HepG2 (cell line): Measurements from ENCODE around the gene FBXW5. TPM values are rescaled to one million over a fixed set of nuclear protein-coding genes. Genes with fewer than 3 reads are reported as not detected.
A peak's percentile ranks its signal among the peaks of the same experiment; 100 is the strongest.

ENCODE experiments used
- ATAC-seq: fragments of 200-7000 bp; cut with Tn5 transposase; 3 replicates; pipeline ENCODE4 v1.9.1; 2020; ENCODE audit warnings: mild to moderate bottlenecking, moderate library complexity
- BruUV-seq: library from RNA; stranded (reverse); fragments of 400-500 nt; replicated peaks from 2 replicates; lab custom pipeline; 2021; lab: Mats Ljungman, UMichigan
- CTCF ChIA-PET: fragments of 300-600 bp; formaldehyde crosslinking; extraction: SDS; loops from one replicate; lab custom pipeline; 2021; ENCODE audit warnings: low total read pairs, inconsistent platforms, low intra/inter-chr PET ratio; lab: Yijun Ruan, JAX
- POLR2A ChIA-PET: fragments of 350-600 bp; sonication (Branson Sonifier 250); formaldehyde crosslinking; loops from one replicate; lab custom pipeline; 2020; ENCODE audit warnings: antibody characterized with exemption, inconsistent platforms; lab: Yijun Ruan, JAX
- DNase-seq: peaks from one replicate; pipeline ENCODE4 v3.0.0-alpha.2; 2015; ENCODE audit warnings: low spot score
- FAIRE-seq: peaks from 3 replicates; lab custom pipeline; 2011; peaks lifted over from hg19 to GRCh38; lab: Jason Lieb, UNC
- H2AFZ ChIP-seq: one replicate; pipeline ENCODE4 v1.6.1; 2011; ENCODE audit warnings: low read length, inconsistent platforms
- H3K27ac ChIP-seq: fragments of 300-600 bp; 3 replicates; pipeline ENCODE4 v1.8.0; 2011; ENCODE audit warnings: mixed run types, mild to moderate bottlenecking, mixed read lengths, low read length, inconsistent platforms; ENCODE audit not compliant: insufficient read depth; ENCODE audit errors: extremely low read length
- H3K27me3 ChIP-seq, 2 experiments: fragments of 200-600 bp in 1 of 2; 2 replicates in 1 of 2; 3 replicates in 1 of 2; pipeline versions ENCODE4 v1.6.0 to v1.8.0; 2011; ENCODE audit warnings: low read length in 2 of 2, mild to moderate bottlenecking in 2 of 2, moderate library complexity in 2 of 2, inconsistent platforms in 1 of 2; ENCODE audit not compliant: insufficient read depth in 2 of 2, control insufficient read depth in 1 of 2
- H3K36me3 ChIP-seq, 2 experiments: fragments of 200-600 bp in 1 of 2; replicated peaks in 1 of 2; 2 replicates in 1 of 2; 3 replicates in 1 of 2; pipeline versions ENCODE4 v1.5.1 to v1.8.0; 2011; ENCODE audit warnings: low read length in 2 of 2, inconsistent platforms in 1 of 2; ENCODE audit not compliant: insufficient read depth in 2 of 2, control insufficient read depth in 1 of 2
- H3K4me1 ChIP-seq: 2 replicates; pipeline ENCODE4 v1.5.1; 2012; ENCODE audit warnings: low read length, inconsistent platforms; ENCODE audit not compliant: insufficient read depth
- H3K4me2 ChIP-seq: 2 replicates; pipeline ENCODE4 v1.6.0; 2011; ENCODE audit warnings: low read depth, low read length, inconsistent platforms
- H3K4me3 ChIP-seq, 3 experiments: fragments of 200-600 bp in 1 of 3; sonication (generic), shearing (Covaris generic) in 1 of 3; replicated peaks in 1 of 3; 2 replicates each; pipeline ENCODE4 v1.5.1; 2011 to 2016; ENCODE audit warnings: low read length in 3 of 3, inconsistent platforms in 2 of 3, low read depth in 2 of 3, mild to moderate bottlenecking in 2 of 3, control low read depth in 1 of 3, mixed read lengths in 1 of 3; ENCODE audit not compliant: insufficient read depth in 1 of 3
- H3K79me2 ChIP-seq: one replicate; pipeline ENCODE4 v1.6.1; 2011; ENCODE audit warnings: low read length, inconsistent platforms; ENCODE audit not compliant: insufficient read depth
- H3K9ac ChIP-seq: 2 replicates; pipeline ENCODE4 v1.6.0; 2011; ENCODE audit warnings: mild to moderate bottlenecking, low read depth, low read length, inconsistent platforms; ENCODE audit not compliant: insufficient read depth
- H3K9me3 ChIP-seq: 2 replicates; pipeline ENCODE4 v1.5.1; 2012; ENCODE audit warnings: mild to moderate bottlenecking, low read length
- H4K20me1 ChIP-seq: 2 replicates; pipeline ENCODE4 v1.6.0; 2011; ENCODE audit warnings: inconsistent platforms, mild to moderate bottlenecking, low read length, moderate library complexity; ENCODE audit not compliant: insufficient read depth
- CEBPB ChIP-seq: IDR thresholded peaks from 2 replicates; pipeline ENCODE4 v1.6.1; 2011; ENCODE audit warnings: low read depth, low read length, improper control_type of control experiment, borderline replicate concordance
- E2F5 ChIP-seq: sonication (generic); formaldehyde crosslinking; conservative IDR thresholded peaks from 2 replicates; pipeline ENCODE4 v1.4.0; 2020; ENCODE audit warnings: missing genetic modification reagents
- FOXO1 ChIP-seq: sonication (generic); formaldehyde crosslinking; IDR thresholded peaks from 2 replicates; pipeline ENCODE4 v1.4.0; 2020; ENCODE audit warnings: missing genetic modification reagents
- GTF2F1 ChIP-seq: fragments of 150-350 bp; IDR thresholded peaks from 2 replicates; pipeline ENCODE4 v1.6.1; 2014; ENCODE audit warnings: low read length
- GZF1 ChIP-seq: sonication (generic); formaldehyde crosslinking; IDR thresholded peaks from 2 replicates; pipeline ENCODE4 v1.5.1; 2020; ENCODE audit warnings: mild to moderate bottlenecking, missing genetic modification reagents
- HNF4A ChIP-seq: sonication (generic); formaldehyde crosslinking; IDR thresholded peaks from 2 replicates; pipeline ENCODE4 v1.4.0; 2020; ENCODE audit warnings: missing genetic modification reagents
- IRX3 ChIP-seq: sonication (generic); formaldehyde crosslinking; IDR thresholded peaks from 2 replicates; pipeline ENCODE4 v1.8.1; 2023; ENCODE audit warnings: mild to moderate bottlenecking, low read depth, missing genetic modification reagents, borderline replicate concordance
- KMT2A ChIP-seq: sonication (generic); formaldehyde crosslinking; IDR thresholded peaks from 2 replicates; pipeline ENCODE4 v1.4.0; 2020; ENCODE audit warnings: missing genetic modification reagents
- RBFOX2 ChIP-seq: fragments of 200-400 bp; formaldehyde crosslinking; IDR thresholded peaks from 2 replicates; pipeline ENCODE4 v1.6.1; 2017; ENCODE audit warnings: low read depth, mild to moderate bottlenecking, low read length
- RFX3 ChIP-seq: IDR thresholded peaks from 2 replicates; pipeline ENCODE4 v1.6.1; 2016; ENCODE audit warnings: missing biosample characterization, missing genetic modification reagents
- THAP11 ChIP-seq: IDR thresholded peaks from 2 replicates; pipeline ENCODE4 v1.6.1; 2016; ENCODE audit warnings: missing biosample characterization, missing genetic modification reagents
- ZBTB21 ChIP-seq: sonication (generic); formaldehyde crosslinking; IDR thresholded peaks from 2 replicates; pipeline ENCODE4 v1.4.0; 2020; ENCODE audit warnings: missing genetic modification reagents
- ZNF280B ChIP-seq: sonication (generic); formaldehyde crosslinking; IDR thresholded peaks from 2 replicates; pipeline ENCODE4 v1.5.0; 2020; ENCODE audit warnings: missing genetic modification reagents, mild to moderate bottlenecking, borderline replicate concordance
- ZNF441 ChIP-seq: sonication (generic); formaldehyde crosslinking; IDR thresholded peaks from 2 replicates; pipeline ENCODE4 v1.7.0; 2021; ENCODE audit warnings: missing genetic modification reagents, borderline replicate concordance
- ZNF75D ChIP-seq: sonication (generic); formaldehyde crosslinking; IDR thresholded peaks from 2 replicates; pipeline ENCODE4 v1.8.1; 2023; ENCODE audit warnings: missing genetic modification reagents, mild to moderate bottlenecking, borderline replicate concordance
- ZNF780A ChIP-seq: sonication (generic); formaldehyde crosslinking; IDR thresholded peaks from 2 replicates; pipeline ENCODE4 v1.8.0; 2022; ENCODE audit warnings: mild to moderate bottlenecking, missing genetic modification reagents, moderate library complexity
- ZNF816 ChIP-seq: sonication (generic); formaldehyde crosslinking; IDR thresholded peaks from 2 replicates; pipeline ENCODE4 v1.8.0; 2022; ENCODE audit warnings: missing genetic modification reagents, mild to moderate bottlenecking, borderline replicate concordance
- ZNF879 ChIP-seq: sonication (generic); formaldehyde crosslinking; IDR thresholded peaks from 2 replicates; pipeline ENCODE4 v1.8.1; 2023; ENCODE audit warnings: missing genetic modification reagents
- ZNF883 ChIP-seq: sonication (generic); formaldehyde crosslinking; IDR thresholded peaks from 2 replicates; pipeline ENCODE4 v1.5.1; 2020; ENCODE audit warnings: mild to moderate bottlenecking, missing genetic modification reagents; ENCODE audit errors: not compliant biosample characterization
- WGBS: methylation state at CpG from one replicate; pipeline ENCODE4 v1.1.6; 2017; ENCODE audit warnings: low lambda C conversion rate; 5-methylcytosine and 5-hydroxymethylcytosine counted together
- in situ Hi-C: cut with HindIII; loops from 2 replicates; pipeline ENCODE4 v1.10.0; 2017; ENCODE audit warnings: low pct_unique_long_range_greater_than_20kb; ENCODE audit not compliant: extremely low pct_ligation_motif_present
- intact Hi-C: fragments of 100-400 bp; cut with micrococcal nuclease; formaldehyde crosslinking; loops from one replicate; pipeline ENCODE4 v1.10.0; 2022; ENCODE audit not compliant: unreplicated experiment
- polyA plus RNA-seq, 8 experiments: library from polyadenylated mRNA; depleted of rRNA in 3 of 8; stranded (reverse) in 7 of 8; unstranded in 1 of 8; fragments of >200 nt; fragmentation: Illumina TruSeq in 4 of 8; extraction: Trizol in 4 of 8; gene quantifications; 2 replicates each; pipeline versions ENCODE4 v1.2.1 to v1.2.3, GENCODE V29; 2011 to 2016; ENCODE audit warnings: low read depth in 4 of 8, missing spikeins in 1 of 8, mixed read lengths in 1 of 8; ENCODE audit not compliant: insufficient read depth in 1 of 8
- total RNA-seq, 5 experiments: library from RNA; depleted of rRNA; stranded (reverse); fragments of >200 nt; fragmentation: Illumina TruSeq; extraction: Trizol; gene quantifications; 2 replicates each; pipeline ENCODE4 v1.2.3, GENCODE V29; 2016; ENCODE audit warnings: low read depth in 1 of 5
- TF ChIP-seq, protein P1 (sequence below): IDR thresholded peaks from 2 replicates; pipeline ENCODE4 v1.6.1; 2012; ENCODE audit warnings: low read depth, low read length, improper control_type of control experiment

FBXW5 gene
- total and polyA plus RNA-seq, 2 of the 13 experiments (the other 11 are each of a cell fraction or from before 2014, with no cell fraction given), result 52.0 to 60.4 TPM

DNA sequence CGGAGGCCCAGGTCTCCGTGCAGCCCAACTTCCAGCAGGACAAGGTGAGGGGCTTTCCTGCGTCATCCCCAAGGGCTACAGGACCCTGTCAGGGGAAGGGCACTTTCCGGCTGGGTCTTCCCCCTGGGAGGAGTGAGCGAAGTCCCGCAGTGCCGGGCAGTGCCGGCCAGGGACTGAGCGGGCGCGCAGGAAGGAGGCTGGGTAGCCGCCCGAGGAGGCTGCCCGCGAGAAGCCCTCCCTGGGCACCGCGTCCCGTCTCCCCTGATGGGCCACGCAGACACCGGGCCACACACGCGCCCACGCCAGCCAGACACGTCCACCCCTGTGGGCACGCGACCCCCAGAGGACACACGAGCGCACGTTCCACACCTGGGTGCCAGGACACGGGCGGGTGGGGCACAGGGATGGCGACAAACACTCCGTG lies 33.1 kb upstream of the FBXW5 start:
- POLR2A ChIA-PET, result interaction anchor here (0.8 to 2.3 kb wide), 4 partner anchors 14 to 32 kb away, joined by 3 to 13 read pairs (median 4); partner anchors contain the start of gene PAXX

DNA sequence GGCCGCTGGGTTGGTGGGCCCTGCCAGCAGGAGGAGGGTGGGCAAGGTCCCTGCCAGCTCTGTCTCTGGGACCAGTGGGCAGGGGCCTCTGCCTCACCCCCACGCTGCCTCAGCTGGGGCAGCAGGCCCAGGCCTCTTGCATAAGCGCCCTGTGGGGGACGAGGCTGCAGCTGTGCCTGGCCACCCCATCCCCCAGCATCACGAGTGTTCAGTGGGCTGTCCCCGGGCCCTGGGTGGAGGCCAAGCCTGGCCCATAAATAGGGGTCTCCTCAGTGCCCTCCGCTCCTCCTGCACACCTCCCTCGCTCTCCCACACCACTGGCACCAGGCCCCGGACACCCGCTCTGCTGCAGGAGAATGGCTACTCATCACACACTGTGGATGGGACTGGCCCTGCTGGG lies 32.7 kb upstream of the FBXW5 start, which contains the start of gene PTGDS:
Gene PTGDS (plus strand): TSS at position 282 of the 400 bp plus-strand sequence. CDS start 75 bp downstream, at position 357.
- no peak for TF ChIP-seq IRX3 (CRISPR knock-in tag)
- TF ChIP-seq, protein P1, sequence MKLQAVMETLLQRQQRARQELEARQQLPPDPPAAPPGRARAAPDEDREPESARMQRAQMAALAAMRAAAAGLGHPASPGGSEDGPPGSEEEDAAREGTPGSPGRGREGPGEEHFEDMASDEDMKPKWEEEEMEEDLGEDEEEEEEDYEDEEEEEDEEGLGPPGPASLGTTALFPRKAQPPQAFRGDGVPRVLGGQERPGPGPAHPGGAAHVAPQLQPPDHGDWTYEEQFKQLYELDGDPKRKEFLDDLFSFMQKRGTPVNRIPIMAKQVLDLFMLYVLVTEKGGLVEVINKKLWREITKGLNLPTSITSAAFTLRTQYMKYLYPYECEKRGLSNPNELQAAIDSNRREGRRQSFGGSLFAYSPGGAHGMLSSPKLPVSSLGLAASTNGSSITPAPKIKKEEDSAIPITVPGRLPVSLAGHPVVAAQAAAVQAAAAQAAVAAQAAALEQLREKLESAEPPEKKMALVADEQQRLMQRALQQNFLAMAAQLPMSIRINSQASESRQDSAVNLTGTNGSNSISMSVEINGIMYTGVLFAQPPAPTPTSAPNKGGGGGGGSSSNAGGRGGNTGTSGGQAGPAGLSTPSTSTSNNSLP, result no peak
- no peak for TF ChIP-seq ZNF780A (CRISPR knock-in tag)
- TF ChIP-seq ZNF280B (CRISPR knock-in tag), result no peak
- TF ChIP-seq ZNF883 (CRISPR knock-in tag), result no peak
- no peak for TF ChIP-seq THAP11 (CRISPR knock-in tag)
- TF ChIP-seq, all 625 proteins: peak for 0
- FAIRE-seq (no peak), DNase-seq (no peak), ATAC-seq (no peak)
- WGBS, result 35% methylated on average over 6 of the region's 10 CpGs
- Histone ChIP-seq H3K4me1 (peaks cover 47% of the 10 kb centered on the region), H3K9me3 (no peaks in the 10 kb centered on the region), H2AFZ (no peak within 1 kb of the TSS), H3K36me3 (no peaks in the 10 kb centered on the region), H3K4me3 (no peak within 1 kb of the TSS; a peak in 1 of 6 replicates), H4K20me1 (no peaks in the 10 kb centered on the region), H3K79me2 (no peaks in the 10 kb centered on the region), H3K4me2 (peak within 1 kb of the TSS; percentile 23; the same call in 1 of the 2 replicates), H3K27me3 (peaks cover 12 to 59% of the 10 kb centered on the region in 2 experiments), H3K27ac (no peak within 1 kb of the TSS), H3K9ac (no peak within 1 kb of the TSS)
- no TSS peak for BruUV-seq
- intact Hi-C loops (no loop called here), in situ Hi-C loops (no loop called here)
- ChIA-PET CTCF (no interaction called here), POLR2A (interaction anchor here (1.4 kb wide), 1 partner anchor 24 kb away, joined by 4 read pairs; no protein-coding TSS in a partner anchor)

More for the DNA sequence above, 33.1 kb upstream of the FBXW5 start:
- Histone ChIP-seq H3K79me2 (no peaks in the 10 kb centered on the region), H3K27me3 (peaks cover 11 to 60% of the 10 kb centered on the region in 2 experiments), H3K4me2 (peak overlapping the region; percentile 23; the same call in 1 of the 2 replicates), H4K20me1 (no peaks in the 10 kb centered on the region), H3K9ac (no peak overlapping the region), H3K36me3 (no peaks in the 10 kb centered on the region), H3K9me3 (no peaks in the 10 kb centered on the region), H3K4me3 (no peak overlapping the region; a peak in 1 of 6 replicates), H2AFZ (no peak overlapping the region), H3K27ac (no peak overlapping the region), H3K4me1 (peaks cover 47% of the 10 kb centered on the region)
- WGBS, result 71% methylated on average over 8 of the region's 33 CpGs
- ATAC-seq (no peak), FAIRE-seq (no peak), DNase-seq (no peak)
- BruUV-seq, result no TSS peak
- TF ChIP-seq RBFOX2 (no peak), ZNF441 (CRISPR knock-in tag) (no peak), ZBTB21 (CRISPR knock-in tag) (no peak), ZNF75D (CRISPR knock-in tag) (no peak), GTF2F1 (no peak), HNF4A (CRISPR knock-in tag) (no peak), CEBPB (no peak), E2F5 (no peak), RFX3 (CRISPR knock-in tag) (no peak), ZNF816 (CRISPR knock-in tag) (no peak), GZF1 (CRISPR knock-in tag) (no peak), ZNF879 (CRISPR knock-in tag) (no peak), KMT2A (no peak), FOXO1 (no peak)
- intact Hi-C loops (no loop called here), in situ Hi-C loops (no loop called here)
- CTCF ChIA-PET, result no interaction called here
